ENCODE data around the gene TMEM81.

TMEM81 gene

GRCh38 chr1:205038132-205038786, 46.0 kb downstream of the TMEM81 start:
- in situ Hi-C loops (cut with MboI; ENCODE audit: low sequenced_read_pairs), result no loop called here

- in situ Hi-C loops (cut with MboI; ENCODE audit: low sequenced_read_pairs), result no loop called here
These were observed 46.7 kb downstream of the TMEM81 start for GRCh38 chr1:205037539-205037938.
